Body of pancreas (tissue), 4 donors: ENCODE data around the gene TARS2.

Experiments
- POLR2A ChIP-seq, 3 donors: fragments of 450-650 bp; IDR thresholded peaks; one replicate each; pipeline ENCODE4 v1.6.1; 2016; ENCODE audit warnings: antibody characterized with exemption in 3 of 3, mild to moderate bottlenecking in 2 of 3
- TF ChIP-seq, protein P1 (sequence below), 7 experiments: fragments of 450-650 bp in 4 of 7; fragments of 200-600 bp in 3 of 7; sonication (generic) in 3 of 7; IDR thresholded peaks; one replicate each; pipeline ENCODE4 v1.5.1; 2016 to 2019; ENCODE audit warnings: antibody characterized with exemption in 7 of 7

DNA sequence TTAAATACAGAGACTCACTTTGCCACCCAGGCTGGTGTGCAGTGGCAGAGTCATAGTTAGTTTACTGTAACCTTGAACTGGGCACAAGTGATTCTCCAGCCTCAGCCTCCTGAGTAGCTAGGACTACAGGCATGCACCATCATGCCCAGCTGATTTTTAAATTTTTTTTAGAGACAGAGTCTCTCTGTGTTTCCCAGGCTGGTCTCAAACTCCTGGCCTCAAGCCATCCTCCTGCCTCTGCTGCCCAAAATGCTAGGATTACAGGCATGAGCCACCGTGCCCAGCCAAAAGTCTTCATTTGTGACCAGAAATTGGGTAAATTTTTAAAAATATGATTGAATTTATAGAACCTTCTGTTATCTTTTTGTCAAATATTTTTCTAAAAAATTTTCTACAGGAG lies 17.9 kb upstream of the TARS2 start:
- TF ChIP-seq, protein P1, sequence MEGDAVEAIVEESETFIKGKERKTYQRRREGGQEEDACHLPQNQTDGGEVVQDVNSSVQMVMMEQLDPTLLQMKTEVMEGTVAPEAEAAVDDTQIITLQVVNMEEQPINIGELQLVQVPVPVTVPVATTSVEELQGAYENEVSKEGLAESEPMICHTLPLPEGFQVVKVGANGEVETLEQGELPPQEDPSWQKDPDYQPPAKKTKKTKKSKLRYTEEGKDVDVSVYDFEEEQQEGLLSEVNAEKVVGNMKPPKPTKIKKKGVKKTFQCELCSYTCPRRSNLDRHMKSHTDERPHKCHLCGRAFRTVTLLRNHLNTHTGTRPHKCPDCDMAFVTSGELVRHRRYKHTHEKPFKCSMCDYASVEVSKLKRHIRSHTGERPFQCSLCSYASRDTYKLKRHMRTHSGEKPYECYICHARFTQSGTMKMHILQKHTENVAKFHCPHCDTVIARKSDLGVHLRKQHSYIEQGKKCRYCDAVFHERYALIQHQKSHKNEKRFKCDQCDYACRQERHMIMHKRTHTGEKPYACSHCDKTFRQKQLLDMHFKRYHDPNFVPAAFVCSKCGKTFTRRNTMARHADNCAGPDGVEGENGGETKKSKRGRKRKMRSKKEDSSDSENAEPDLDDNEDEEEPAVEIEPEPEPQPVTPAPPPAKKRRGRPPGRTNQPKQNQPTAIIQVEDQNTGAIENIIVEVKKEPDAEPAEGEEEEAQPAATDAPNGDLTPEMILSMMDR (IDR thresholded peaks at IDR 0.05) = no peak
- no peak for TF ChIP-seq POLR2A (IDR thresholded peaks at IDR 0.05)
